ENCODE results near the gene LRIG1.

GRCh38 chr3:66433522-66433782 lies 67.4 kb downstream of the LRIG1 start:
- TF ChIP-seq, protein P1, sequence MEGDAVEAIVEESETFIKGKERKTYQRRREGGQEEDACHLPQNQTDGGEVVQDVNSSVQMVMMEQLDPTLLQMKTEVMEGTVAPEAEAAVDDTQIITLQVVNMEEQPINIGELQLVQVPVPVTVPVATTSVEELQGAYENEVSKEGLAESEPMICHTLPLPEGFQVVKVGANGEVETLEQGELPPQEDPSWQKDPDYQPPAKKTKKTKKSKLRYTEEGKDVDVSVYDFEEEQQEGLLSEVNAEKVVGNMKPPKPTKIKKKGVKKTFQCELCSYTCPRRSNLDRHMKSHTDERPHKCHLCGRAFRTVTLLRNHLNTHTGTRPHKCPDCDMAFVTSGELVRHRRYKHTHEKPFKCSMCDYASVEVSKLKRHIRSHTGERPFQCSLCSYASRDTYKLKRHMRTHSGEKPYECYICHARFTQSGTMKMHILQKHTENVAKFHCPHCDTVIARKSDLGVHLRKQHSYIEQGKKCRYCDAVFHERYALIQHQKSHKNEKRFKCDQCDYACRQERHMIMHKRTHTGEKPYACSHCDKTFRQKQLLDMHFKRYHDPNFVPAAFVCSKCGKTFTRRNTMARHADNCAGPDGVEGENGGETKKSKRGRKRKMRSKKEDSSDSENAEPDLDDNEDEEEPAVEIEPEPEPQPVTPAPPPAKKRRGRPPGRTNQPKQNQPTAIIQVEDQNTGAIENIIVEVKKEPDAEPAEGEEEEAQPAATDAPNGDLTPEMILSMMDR (IDR thresholded peaks at IDR 0.05; ENCODE audit: insufficient read depth, low read length) = no peak
- TF ChIP-seq SPI1 (IDR thresholded peaks at IDR 0.05; ENCODE audit: borderline replicate concordance, low read depth) (no peak), REST (IDR thresholded peaks at IDR 0.05; ENCODE audit: insufficient replicate concordance, low read depth) (no peak), POLR2AphosphoS5 (IDR thresholded peaks at IDR 0.05; ENCODE audit: low read depth) (no peak), GABPA (IDR thresholded peaks at IDR 0.05; ENCODE audit: low read depth) (no peak)
